GM08714 (cell line): ENCODE measurements around the gene PTPRN2.
"Not testable (repeated sequence)": the region's sequence is repeated elsewhere in the genome, so short reads cannot be mapped to it uniquely, and the experiment has no call there.

ENCODE experiments used
- H3K4me3 ChIP-seq: fragments of 200-500 bp; sonication (Bioruptor generic); 2 replicates; pipeline ENCODE4 v1.5.1; 2014; ENCODE audit warnings: mild to moderate bottlenecking, low read length, inconsistent platforms
- ZNF274 ChIP-seq: IDR thresholded peaks from 2 replicates; pipeline ENCODE4 v1.6.1; 2012; ENCODE audit warnings: mild to moderate bottlenecking, low read depth, low read length

PTPRN2 gene

GRCh38 chr7:157981778-157982177 lies 605.8 kb downstream of the PTPRN2 start:
- no peak overlapping the region for H3K4me3 ChIP-seq
- no peak for TF ChIP-seq ZNF274

- no peak overlapping the region for H3K4me3 ChIP-seq
- TF ChIP-seq ZNF274 = no peak
Measured at GRCh38 chr7:157980774-157981173, 606.8 kb downstream of the PTPRN2 start.

- H3K4me3 ChIP-seq = not testable (repeated sequence)
Measured at GRCh38 chr7:157980341-157980731, 607.3 kb downstream of the PTPRN2 start.

- no peak overlapping the region for H3K4me3 ChIP-seq
- no peak for TF ChIP-seq ZNF274
Measured at GRCh38 chr7:157979636-157980340, 607.8 kb downstream of the PTPRN2 start.

GRCh38 chr7:157978766-157979165 lies 608.9 kb downstream of the PTPRN2 start:
- no peak overlapping the region for H3K4me3 ChIP-seq
- TF ChIP-seq ZNF274 = no peak

GRCh38 chr7:157977717-157978496 lies 609.7 kb downstream of the PTPRN2 start:
- H3K4me3 ChIP-seq = no peak overlapping the region
- TF ChIP-seq ZNF274 = no peak

GRCh38 chr7:157977306-157977705 lies 610.3 kb downstream of the PTPRN2 start:
- no peak overlapping the region for H3K4me3 ChIP-seq
- no peak for TF ChIP-seq ZNF274

GRCh38 chr7:157976406-157976805 lies 611.2 kb downstream of the PTPRN2 start:
- no peak for TF ChIP-seq ZNF274
- no peak overlapping the region for H3K4me3 ChIP-seq

GRCh38 chr7:157975401-157976372 lies 611.9 kb downstream of the PTPRN2 start:
- no peak overlapping the region for H3K4me3 ChIP-seq
- TF ChIP-seq ZNF274 = no peak

GRCh38 chr7:157974678-157975230 lies 612.9 kb downstream of the PTPRN2 start:
- no peak for TF ChIP-seq ZNF274
- H3K4me3 ChIP-seq = no peak overlapping the region

GRCh38 chr7:157973971-157974677 lies 613.5 kb downstream of the PTPRN2 start:
- no peak overlapping the region for H3K4me3 ChIP-seq
- TF ChIP-seq ZNF274 = no peak

- TF ChIP-seq ZNF274 = no peak
- no peak overlapping the region for H3K4me3 ChIP-seq
Measured at GRCh38 chr7:157972914-157973313, 614.7 kb downstream of the PTPRN2 start.

- TF ChIP-seq ZNF274 = no peak
- H3K4me3 ChIP-seq = no peak overlapping the region
Measured at GRCh38 chr7:157971501-157971900, 616.1 kb downstream of the PTPRN2 start.
